Ovary (tissue), 9 donors: ENCODE measurements around the gene NANOS1. TPM values are rescaled to one million over a fixed set of nuclear protein-coding genes. Genes with fewer than 3 reads are reported as not detected.

Experiments used
- DNase-seq, 5 donors: peaks; one replicate each; pipeline ENCODE4 v3.0.0-alpha.2; 2019 to 2020
- H3K27ac ChIP-seq, 2 donors: fragments of 200-600 bp; one replicate each; pipeline versions ENCODE4 v1.5.1 to v1.8.0; 2019 to 2022
- H3K27me3 ChIP-seq: fragments of 200-600 bp; one replicate; pipeline ENCODE4 v1.8.0; 2022
- H3K36me3 ChIP-seq: fragments of 200-600 bp; sonication (generic); one replicate; pipeline ENCODE4 v1.5.1; 2019
- H3K4me1 ChIP-seq: one replicate; pipeline ENCODE4 v1.8.1; 2013; ENCODE audit warnings: mild to moderate bottlenecking, moderate library complexity; ENCODE audit not compliant: insufficient read depth
- H3K4me3 ChIP-seq: fragments of 200-600 bp; sonication (generic); one replicate; pipeline ENCODE4 v1.5.1; 2017
- H3K9me3 ChIP-seq, 2 donors: fragments of 200-600 bp in 1 of 2; sonication (generic) in 1 of 2; one replicate each; pipeline versions ENCODE4 v1.5.1 to v1.8.1; 2013 to 2019; ENCODE audit warnings: mild to moderate bottlenecking in 1 of 2, moderate library complexity in 1 of 2
- CTCF ChIP-seq, 3 donors: fragments of 450-650 bp in 2 of 3; fragments of 200-600 bp in 1 of 3; IDR thresholded peaks; one replicate each; pipeline versions ENCODE4 v1.5.1 to v1.8.0; 2016 to 2022; ENCODE audit warnings: antibody characterized with exemption in 3 of 3, mild to moderate bottlenecking in 1 of 3
- EP300 ChIP-seq: sonication (generic); formaldehyde crosslinking; IDR thresholded peaks from one replicate; pipeline ENCODE4 v1.6.1; 2017; ENCODE audit warnings: antibody characterized with exemption
- POLR2A ChIP-seq: fragments of 450-650 bp; IDR thresholded peaks from one replicate; pipeline ENCODE4 v1.6.1; 2017; ENCODE audit warnings: antibody characterized with exemption, mild to moderate bottlenecking, moderate library complexity
- WGBS, 3 donors: extraction: QIAGEN DNeasy Blood & Tissue Kit in 1 of 3; methylation state at CpG; one replicate each; pipeline versions ENCODE4 v1.1.5 to v1.1.7; 2013 to 2017; 5-methylcytosine and 5-hydroxymethylcytosine counted together
- intact Hi-C, 4 donors: fragments of 100-400 bp; cut with DNase I; formaldehyde crosslinking; loops; one replicate each; pipeline versions ENCODE4 v1.11.0 to v1.15.1; 2022 to 2023
- polyA plus RNA-seq, 2 donors: library from polyadenylated mRNA; stranded (reverse); fragments of 200-250 nt in 1 of 2; fragments of 350-450 nt in 1 of 2; fragmentation: Illumina TruSeq in 1 of 2; extraction: RNeasy Lipid Tissue Mini Kit (QIAGEN cat#74804) in 1 of 2; gene quantifications; one replicate each; pipeline ENCODE4 v1.2.3, GENCODE V29; 2013 to 2014
- total RNA-seq, 7 donors: library from RNA; depleted of rRNA in 2 of 7; stranded (reverse); fragments of >200 nt in 2 of 7; fragmentation: NEBNext Ultra II Directional in 3 of 7; extraction: Animal tissue kit (Norgen Biotek cat#: 25700) in 3 of 7; gene quantifications; one replicate each; pipeline versions ENCODE4 v1.1.0 to v1.2.4, GENCODE V29; 2016 to 2023
- donor health status: DM: no; HTN: no; CAD: no; lungs with moderate emphysema.
- donor health status: DM: no; HTN: no; CAD: no.
- donor health status: Bipolar disorder and iron deficiency.
- donor health status: DM: yes; HTN: yes; CAD: no.
- donor health status: DM: no; HTN: no; CAD: no.
- donor health status: DM: yes; HTN: yes; CAD: no.

The NANOS1 gene
- total and polyA plus RNA-seq, 9 donors: 0.15 to 7.0 (median 0.79) TPM

- Histone ChIP-seq H3K4me3 (no peak overlapping the region), H3K36me3 (no peaks in the 10 kb centered on the region), H3K4me1 (no peaks in the 10 kb centered on the region), H3K27ac (no peak overlapping the region), H3K27me3 (no peaks in the 10 kb centered on the region), H3K9me3 (no peaks in the 10 kb centered on the region)
- WGBS, 3 donors: 84 to 89% (median 85%) methylated on average over 10 of the region's 10 CpGs
- intact Hi-C loops: no loop called here
- DNase-seq: no peak
- TF ChIP-seq POLR2A (no peak), CTCF (IDR thresholded peaks at IDR 0.05) (no peak), EP300 (no peak)
These were observed 33.8 kb upstream of the NANOS1 start for GRCh38 chr10:118995739-118996138.

GRCh38 chr10:118997379-118997778, 32.1 kb upstream of the NANOS1 start:
- no peak for DNase-seq
- WGBS, 3 donors: 95 to 98% (median 95%) methylated on average over 2 of the region's 2 CpGs
- Histone ChIP-seq H3K36me3 (no peaks in the 10 kb centered on the region), H3K27ac (no peak overlapping the region), H3K9me3 (no peaks in the 10 kb centered on the region), H3K4me3 (no peak overlapping the region), H3K4me1 (no peaks in the 10 kb centered on the region), H3K27me3 (no peaks in the 10 kb centered on the region)
- TF ChIP-seq EP300 (no peak), CTCF (IDR thresholded peaks at IDR 0.05) (no peak), POLR2A (no peak)
- intact Hi-C loops: no loop called here

- TF ChIP-seq CTCF (IDR thresholded peaks at IDR 0.05) (no peak), EP300 (no peak), POLR2A (no peak)
- Histone ChIP-seq H3K9me3 (no peaks in the 10 kb centered on the region), H3K27me3 (no peaks in the 10 kb centered on the region), H3K36me3 (no peaks in the 10 kb centered on the region), H3K4me3 (no peak overlapping the region), H3K27ac (no peak overlapping the region), H3K4me1 (no peaks in the 10 kb centered on the region)
- DNase-seq: no peak
- 69 to 92% (median 91%) methylated on average over 5 of the region's 5 CpGs for WGBS, 3 donors
- intact Hi-C loops: no loop called here
These were observed 31.3 kb upstream of the NANOS1 start for GRCh38 chr10:118998183-118998582.

- DNase-seq: no peak
- WGBS, 3 donors: 82 to 89% (median 88%) methylated on average over 10 of the region's 10 CpGs
- intact Hi-C loops: no loop called here
These were observed 27.6 kb upstream of the NANOS1 start for GRCh38 chr10:119001717-119002500.

More at GRCh38 chr10:119001717-119002500, 27.6 kb upstream of the NANOS1 start:
- no peak for TF ChIP-seq POLR2A
- TF ChIP-seq CTCF (IDR thresholded peaks at IDR 0.05): no peak
- TF ChIP-seq EP300: no peak
- Histone ChIP-seq H3K27me3 (no peaks in the 10 kb centered on the region), H3K27ac (no peak overlapping the region), H3K36me3 (no peaks in the 10 kb centered on the region), H3K4me3 (no peak overlapping the region), H3K4me1 (no peaks in the 10 kb centered on the region), H3K9me3 (no peaks in the 10 kb centered on the region)
